Naive thymus-derived CD4-positive, alpha-beta T cell (primary cell): ENCODE data around the gene VARS1. TPM values are rescaled to one million over a fixed set of nuclear protein-coding genes. Genes with fewer than 3 reads are reported as not detected.
"Not testable (repeated sequence)": the region's sequence is repeated elsewhere in the genome, so short reads cannot be mapped to it uniquely, and the experiment has no call there.

Source experiments
- ATAC-seq: fragments of 150-1000 bp; cut with Tn5 transposase; 2 replicates; pipeline ENCODE4 v1.10.0; 2021; ENCODE audit warnings: mild to moderate bottlenecking, moderate library complexity
- CTCF ChIA-PET: fragments of 350-600 bp; sonication (Branson Sonifier 250); formaldehyde crosslinking; loops from one replicate; lab custom pipeline; 2021; ENCODE audit warnings: antibody characterized with exemption; lab: Charles Lee
- POLR2A ChIA-PET: fragments of 350-600 bp; sonication (Branson Sonifier 250); formaldehyde crosslinking; loops from one replicate; lab custom pipeline; 2021; ENCODE audit warnings: antibody characterized with exemption, inconsistent platforms; lab: Charles Lee
- DNase-seq, 9 donors: peaks; one replicate each; pipeline versions ENCODE4 v3.0.0 to v3.0.0-alpha.2; 2020 to 2022; ENCODE audit warnings: mixed read lengths in 1 of 9
- H3K27ac ChIP-seq: one replicate; pipeline ENCODE4 v1.7.0; 2013; ENCODE audit warnings: mild to moderate bottlenecking, low read depth, low read length, moderate library complexity
- H3K27me3 ChIP-seq, 2 donors: one replicate each; pipeline ENCODE4 v1.7.0; 2013; ENCODE audit warnings: low read length in 2 of 2, mild to moderate bottlenecking in 2 of 2, moderate library complexity in 2 of 2; ENCODE audit not compliant: control insufficient read depth in 2 of 2, insufficient read depth in 2 of 2
- H3K36me3 ChIP-seq, 3 experiments: 1 replicate in 2 of 3; 2 replicates in 1 of 3; pipeline ENCODE4 v1.7.0; 2013; ENCODE audit warnings: low read length in 3 of 3, mild to moderate bottlenecking in 3 of 3, moderate library complexity in 1 of 3; ENCODE audit not compliant: insufficient read depth in 3 of 3, control insufficient read depth in 2 of 3
- H3K4me1 ChIP-seq, 2 donors: one replicate each; pipeline ENCODE4 v1.7.0; 2013; ENCODE audit warnings: low read length in 2 of 2, mild to moderate bottlenecking in 2 of 2, moderate library complexity in 1 of 2; ENCODE audit not compliant: control insufficient read depth in 2 of 2, insufficient read depth in 2 of 2
- H3K4me3 ChIP-seq: 2 replicates; pipeline ENCODE4 v1.7.0; 2013; ENCODE audit warnings: mild to moderate bottlenecking, low read length
- H3K9me3 ChIP-seq, 3 experiments: 1 replicate in 2 of 3; 2 replicates in 1 of 3; pipeline ENCODE4 v1.7.0; 2013; ENCODE audit warnings: low read length in 3 of 3; ENCODE audit not compliant: control insufficient read depth in 2 of 3
- H3K27ac Mint-ChIP-seq, 9 donors: one replicate each; pipeline ENCODE4 v1.8.0; 2020 to 2022; ENCODE audit warnings: mixed read lengths in 9 of 9, mild to moderate bottlenecking in 8 of 9, moderate library complexity in 5 of 9, inconsistent platforms in 2 of 9
- H3K27me3 Mint-ChIP-seq, 5 donors: one replicate each; pipeline ENCODE4 v1.8.0; 2021 to 2022; ENCODE audit warnings: mixed read lengths in 5 of 5, mild to moderate bottlenecking in 1 of 5
- H3K36me3 Mint-ChIP-seq, 5 donors: one replicate each; pipeline ENCODE4 v1.8.0; 2020 to 2022; ENCODE audit warnings: mixed read lengths in 5 of 5, mild to moderate bottlenecking in 3 of 5, inconsistent platforms in 1 of 5
- H3K4me1 Mint-ChIP-seq, 7 donors: one replicate each; pipeline ENCODE4 v1.8.0; 2020 to 2022; ENCODE audit warnings: mixed read lengths in 7 of 7, mild to moderate bottlenecking in 3 of 7, inconsistent platforms in 1 of 7
- H3K4me3 Mint-ChIP-seq, 10 donors: one replicate each; pipeline ENCODE4 v1.8.0; 2020 to 2022; ENCODE audit warnings: mild to moderate bottlenecking in 10 of 10, mixed read lengths in 10 of 10, moderate library complexity in 6 of 10, inconsistent platforms in 2 of 10
- H3K9me3 Mint-ChIP-seq, 11 donors: one replicate each; pipeline ENCODE4 v1.8.0; 2020 to 2022; ENCODE audit warnings: mixed read lengths in 11 of 11, mild to moderate bottlenecking in 4 of 11, inconsistent platforms in 1 of 11, moderate library complexity in 1 of 11
- intact Hi-C, 2 donors: fragments of 100-400 bp; cut with micrococcal nuclease; formaldehyde crosslinking; loops; one replicate each; pipeline ENCODE4 v1.15.1; 2023
- polyA plus RNA-seq, 2 donors: library from polyadenylated mRNA; unstranded; fragments of 300-500 nt; fragmentation: Illumina TruSeq; gene quantifications; one replicate each; pipeline ENCODE4 v1.2.3, GENCODE V29; 2021
- total RNA-seq, 6 experiments: library from RNA in 5 of 6; stranded (reverse) in 5 of 6; gene quantifications; 1 replicate in 5 of 6; 2 replicates in 1 of 6; pipeline ENCODE4 v1.2.3 and lab custom pipeline; 2021 to 2026

VARS1 gene
- total and polyA plus RNA-seq, 7 experiments from 2014 or later, result 32.2 to 84.2 (median 44.8) TPM

DNA sequence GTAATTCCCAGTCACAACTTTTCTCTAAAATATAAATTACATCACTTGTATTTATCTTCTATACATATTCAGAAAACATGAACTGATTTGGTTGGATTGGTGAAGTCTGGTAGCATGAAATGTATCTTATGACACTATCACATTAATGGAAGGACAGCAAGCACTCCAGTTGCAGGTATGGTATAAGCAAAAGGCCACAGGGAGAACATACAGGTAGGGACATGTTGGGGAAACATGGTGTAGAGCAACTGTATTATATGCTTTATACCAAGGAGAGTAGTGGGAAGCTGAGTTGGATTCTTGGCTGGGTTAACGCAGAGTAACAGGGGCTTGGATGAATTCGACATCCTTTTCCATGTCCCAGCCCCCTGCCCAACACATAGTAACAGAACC, 1.4 kb upstream of the VARS1 start:
- DNase-seq (no peak), ATAC-seq (no peak)
- H3K27me3 Mint-ChIP-seq, result no peaks in the 10 kb centered on the region
- Histone ChIP-seq H3K4me1 (peaks cover 24 to 32% of the 10 kb centered on the region in 2 donors), H3K27me3 (no peaks in the 10 kb centered on the region), H3K4me3 (no peak overlapping the region), H3K9me3 (no peaks in the 10 kb centered on the region), H3K36me3 (peaks cover 0 to 5% (median 0%) of the 10 kb centered on the region in 3 experiments), H3K27ac (peak overlapping the region; percentile 71)
- ChIA-PET CTCF (interaction anchor here (1.0 to 2.5 kb wide), 7 partner anchors 9 to 68 kb away, joined by 3 to 13 read pairs (median 4); partner anchors contain the start of genes DDAH2 and LSM2), POLR2A (interaction anchor here (1.0 to 2.5 kb wide), 11 partner anchors 9 to 69 kb away, joined by 3 to 30 read pairs (median 8); partner anchors contain the start of genes HSPA1A, HSPA1B, HSPA1L and LSM2)
- H3K9me3 Mint-ChIP-seq, result no peaks in the 10 kb centered on the region
- intact Hi-C loops, result loop anchor here (1.0 to 5.0 kb wide), 5 partner anchors 9 to 130 kb away; partner anchors contain the start of genes CSNK2B (in 1 of the 2), EHMT2 (in 1 of the 2), HSPA1A (in 1 of the 2) and HSPA1L (in 1 of the 2)
- H3K4me1 Mint-ChIP-seq, result peaks cover 12 to 49% (median 33%) of the 10 kb centered on the region in 7 donors
- H3K4me3 Mint-ChIP-seq, result peak overlapping the region; percentile 55 to 99 (median 76)
- H3K36me3 Mint-ChIP-seq, result peaks cover 0 to 11% (median 0%) of the 10 kb centered on the region in 5 donors
- peak overlapping the region; percentile 80 to 98 (median 93) for H3K27ac Mint-ChIP-seq

DNA sequence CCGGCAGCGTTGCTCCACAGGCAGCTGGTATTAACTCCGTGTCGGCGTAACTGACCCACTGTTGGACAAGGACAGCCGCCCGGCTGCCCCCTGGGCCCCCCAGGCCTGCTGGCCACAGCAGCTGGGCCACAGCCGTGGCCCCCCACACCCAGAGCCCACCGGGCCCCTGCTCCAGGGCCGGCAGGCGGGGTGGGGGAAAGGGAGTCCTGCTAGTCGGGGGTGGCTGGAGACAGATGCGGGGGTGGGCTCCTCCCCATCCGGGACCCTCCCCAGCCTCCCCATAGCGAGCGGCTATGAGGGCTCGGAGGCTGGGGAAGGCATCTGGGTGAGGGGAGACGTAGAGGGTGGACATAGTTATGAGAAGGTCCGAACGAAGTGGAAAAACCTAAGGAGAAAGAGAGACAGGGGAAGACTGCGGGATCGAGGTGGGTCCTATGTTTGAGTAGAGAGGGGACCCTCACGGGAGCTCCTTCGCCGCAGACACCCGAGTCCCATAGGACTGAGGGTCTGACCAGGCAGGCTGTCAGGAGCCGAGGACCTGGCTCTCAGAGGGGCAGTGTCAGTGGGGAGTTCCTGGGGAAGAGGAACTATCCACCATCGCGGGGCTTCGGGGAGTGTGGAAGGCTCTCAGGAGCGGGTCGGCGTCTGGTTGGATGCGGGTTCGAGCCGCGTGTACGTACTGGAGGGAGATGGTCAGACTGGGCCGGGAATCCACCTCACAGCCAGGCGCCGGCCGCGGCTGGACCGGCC, 511 bp downstream of the VARS1 start:
- Mint-ChIP-seq H3K27me3 (no peaks in the 10 kb centered on the region), H3K27ac (peak overlapping the region; percentile 80 to 99 (median 98)), H3K36me3 (peaks cover 0 to 15% (median 8%) of the 10 kb centered on the region in 5 donors), H3K4me3 (peak overlapping the region; percentile 85 to 99 (median 96)), H3K4me1 (peaks cover 12 to 58% (median 39%) of the 10 kb centered on the region in 7 donors), H3K9me3 (no peaks in the 10 kb centered on the region)
- H3K4me1 ChIP-seq, result peaks cover 24 to 32% of the 10 kb centered on the region in 2 donors
- ChIA-PET CTCF (interaction anchor here (0.7 to 2.5 kb wide), 5 partner anchors 19 to 66 kb away, joined by 4 to 13 read pairs (median 5); partner anchors contain the start of gene DDAH2), POLR2A (interaction anchor here (0.6 to 2.3 kb wide), 12 partner anchors 9 to 178 kb away, joined by 3 to 30 read pairs (median 5); partner anchors contain the start of genes BAG6, DXO, HSPA1A and HSPA1B)
- no peaks in the 10 kb centered on the region for H3K9me3 ChIP-seq
- no peaks in the 10 kb centered on the region for H3K27me3 ChIP-seq
- H3K4me3 ChIP-seq, result peak overlapping the region; percentile 76
- ATAC-seq, result no peak
- peaks cover 0 to 9% (median 0%) of the 10 kb centered on the region in 3 experiments for H3K36me3 ChIP-seq
- no peak for DNase-seq
- H3K27ac ChIP-seq, result peak overlapping the region; percentile 93
- intact Hi-C loops, result loop anchor here (1.0 to 5.0 kb wide), 14 partner anchors 11 to 175 kb away; partner anchors contain the start of genes ABHD16A (in 1 of the 2), CSNK2B (in 1 of the 2), DDAH2 (in 1 of the 2) and EHMT2 (in 1 of the 2)

- peaks cover 12 to 58% (median 39%) of the 10 kb centered on the region in 7 donors for H3K4me1 Mint-ChIP-seq
- peak overlapping the region; percentile 70 to 99 (median 89) for H3K4me3 Mint-ChIP-seq
- POLR2A ChIA-PET, result interaction anchor here (0.6 to 2.3 kb wide), 5 partner anchors 12 to 54 kb away, joined by 4 to 30 read pairs (median 5); partner anchors contain the start of genes HSPA1A, HSPA1L, LSM2 and MSH5
- CTCF ChIA-PET, result interaction anchor here (1.5 to 2.2 kb wide), 2 partner anchors 56 to 65 kb away, joined by 5 to 11 read pairs; no protein-coding TSS in a partner anchor
- ATAC-seq, result no peak
- H3K27me3 Mint-ChIP-seq, result no peaks in the 10 kb centered on the region
- Histone ChIP-seq H3K36me3 (peaks cover 0 to 11% (median 0%) of the 10 kb centered on the region in 3 experiments), H3K4me1 (peaks cover 24 to 32% of the 10 kb centered on the region in 2 donors), H3K27ac (peak overlapping the region; percentile 93), H3K4me3 (peak overlapping the region; percentile 76), H3K9me3 (no peaks in the 10 kb centered on the region), H3K27me3 (no peaks in the 10 kb centered on the region)
- H3K27ac Mint-ChIP-seq, result peak overlapping the region; percentile 23 to 98 (median 75)
- no peak for DNase-seq
- intact Hi-C loops, result loop anchor here (2.0 kb wide), 2 partner anchors 20 to 56 kb away; partner anchors contain the start of genes HSPA1A (in 1 of the 2) and HSPA1L (in 1 of the 2)
- peaks cover 0 to 15% (median 9%) of the 10 kb centered on the region in 5 donors for H3K36me3 Mint-ChIP-seq
- H3K9me3 Mint-ChIP-seq, result no peaks in the 10 kb centered on the region
Measured at GRCh38 chr6:31794294-31794865, 1.2 kb downstream of the VARS1 start.

DNA sequence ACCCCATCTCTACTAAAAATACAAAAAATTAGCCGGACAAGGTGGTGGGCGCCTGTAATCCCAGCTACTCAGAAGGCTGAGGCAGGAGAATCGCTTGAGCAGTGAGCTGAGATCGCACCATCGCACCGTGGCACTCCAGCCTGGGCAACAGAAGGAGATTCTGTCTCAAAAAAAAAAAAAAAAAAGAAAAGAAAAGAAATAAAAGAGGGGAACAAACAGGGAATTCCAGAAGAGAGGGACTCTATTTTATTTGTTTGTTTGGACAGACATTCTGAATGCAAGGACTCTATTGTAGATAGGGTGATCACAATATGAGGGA, 1.7 kb downstream of the VARS1 start:
- H3K9me3 Mint-ChIP-seq, ATAC-seq, H3K9me3 ChIP-seq, H3K4me3 ChIP-seq, POLR2A ChIA-PET, H3K27me3 Mint-ChIP-seq, DNase-seq, H3K27me3 ChIP-seq: not testable (repeated sequence)
- peak overlapping the region; percentile 70 to 99 (median 89) for H3K4me3 Mint-ChIP-seq
- H3K36me3 Mint-ChIP-seq, result peaks cover 0 to 15% (median 9%) of the 10 kb centered on the region in 5 donors
- H3K4me1 ChIP-seq, result peaks cover 24 to 32% of the 10 kb centered on the region in 2 donors
- peak overlapping the region; percentile 23 to 98 (median 77) for H3K27ac Mint-ChIP-seq
- intact Hi-C loops, result loop anchor here (2.0 kb wide), 2 partner anchors 21 to 55 kb away; partner anchors contain the start of genes HSPA1A (in 1 of the 2) and HSPA1L (in 1 of the 2)
- peaks cover 0 to 13% (median 0%) of the 10 kb centered on the region in 3 experiments for H3K36me3 ChIP-seq
- peaks cover 12 to 56% (median 38%) of the 10 kb centered on the region in 7 donors for H3K4me1 Mint-ChIP-seq
- CTCF ChIA-PET, result interaction anchor here (1.5 kb wide), 1 partner anchor 64 kb away, joined by 5 read pairs; no protein-coding TSS in a partner anchor
- H3K27ac ChIP-seq, result peak overlapping the region; percentile 93

DNA sequence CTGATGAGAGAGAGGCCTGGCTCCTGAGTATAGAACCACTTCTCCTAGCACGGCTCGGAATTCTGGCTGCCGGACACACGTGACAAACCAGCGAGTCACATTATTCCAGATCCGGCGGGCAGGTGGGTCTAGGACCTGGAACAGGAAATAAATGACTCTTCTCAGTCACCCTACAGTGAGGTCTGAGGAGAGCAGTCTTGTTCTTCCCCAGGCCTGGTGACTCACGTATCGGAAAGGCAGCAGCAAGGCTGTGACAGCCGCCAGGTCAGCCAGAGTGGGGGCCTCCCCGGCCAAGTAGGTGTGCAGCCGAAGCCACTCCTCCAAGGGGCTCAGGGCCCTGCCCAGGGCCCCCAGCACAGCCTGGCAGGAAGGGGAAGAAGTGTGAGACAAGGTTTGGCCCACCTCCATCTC, 2.8 kb downstream of the VARS1 start:
- intact Hi-C loops, result no loop called here
- H3K27me3 ChIP-seq, result no peaks in the 10 kb centered on the region
- Mint-ChIP-seq H3K9me3 (no peaks in the 10 kb centered on the region), H3K27me3 (no peaks in the 10 kb centered on the region), H3K36me3 (peaks cover 0 to 15% (median 9%) of the 10 kb centered on the region in 5 donors), H3K27ac (peak overlapping the region in 4 of 9 donors; percentile 14 to 80 (median 40)), H3K4me1 (peaks cover 11 to 46% (median 31%) of the 10 kb centered on the region in 7 donors), H3K4me3 (no peak overlapping the region)
- ChIA-PET CTCF (interaction anchor here (1.1 kb wide), 1 partner anchor 54 kb away, joined by 3 read pairs; no protein-coding TSS in a partner anchor), POLR2A (no interaction called here)
- H3K4me1 ChIP-seq, result peaks cover 18 to 24% of the 10 kb centered on the region in 2 donors
- no peak overlapping the region for H3K4me3 ChIP-seq
- H3K9me3 ChIP-seq, result no peaks in the 10 kb centered on the region
- no peak for ATAC-seq
- H3K36me3 ChIP-seq, result peaks cover 0 to 13% (median 0%) of the 10 kb centered on the region in 3 experiments
- H3K27ac ChIP-seq, result no peak overlapping the region
- DNase-seq, result no peak

DNA sequence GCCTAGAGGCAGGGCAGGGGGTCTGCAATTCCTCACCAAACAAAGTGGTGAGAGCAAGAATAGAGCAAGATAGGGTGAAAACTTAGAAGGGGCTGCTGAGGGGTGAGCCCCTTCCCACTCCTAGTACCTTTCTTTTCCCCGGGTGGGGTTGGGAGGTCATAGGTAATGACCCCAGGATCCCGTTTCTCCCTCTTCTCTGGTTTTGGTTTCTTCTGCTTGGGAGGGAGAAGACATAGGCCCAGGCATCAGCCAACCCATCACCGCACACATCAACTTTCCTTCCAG, 3.5 kb downstream of the VARS1 start:
- intact Hi-C loops, result no loop called here
- Mint-ChIP-seq H3K9me3 (no peaks in the 10 kb centered on the region), H3K4me1 (peaks cover 7 to 39% (median 27%) of the 10 kb centered on the region in 7 donors), H3K27ac (peak overlapping the region in 2 of 9 donors; percentile 12 to 38), H3K4me3 (peak overlapping the region in 1 of 10 donors; percentile 38), H3K36me3 (peaks cover 0 to 15% (median 9%) of the 10 kb centered on the region in 5 donors), H3K27me3 (no peaks in the 10 kb centered on the region)
- no peak for DNase-seq
- Histone ChIP-seq H3K4me3 (no peak overlapping the region), H3K27ac (no peak overlapping the region), H3K4me1 (peaks cover 10 to 17% of the 10 kb centered on the region in 2 donors), H3K9me3 (no peaks in the 10 kb centered on the region), H3K27me3 (no peaks in the 10 kb centered on the region), H3K36me3 (peaks cover 0 to 13% (median 0%) of the 10 kb centered on the region in 3 experiments)
- ChIA-PET CTCF (interaction anchor here (1.1 to 1.2 kb wide), 2 partner anchors 22 to 53 kb away, joined by 3 to 5 read pairs; no protein-coding TSS in a partner anchor), POLR2A (no interaction called here)
- ATAC-seq, result no peak
